HG03025 (cell line): ENCODE data around the gene CTNND2.

ENCODE experiments used
- ATAC-seq: cut with Tn5 transposase; IDR thresholded peaks from one replicate; pipeline ENCODE4 v1.9.1; 2021; ENCODE audit warnings: mild to moderate bottlenecking, moderate library complexity; ENCODE audit not compliant: unreplicated experiment, low FRiP score

The CTNND2 gene

GRCh38 chr5:11608530-11608929 lies 295.7 kb downstream of the CTNND2 start:
- no peak for ATAC-seq

GRCh38 chr5:11607944-11608483 lies 296.2 kb downstream of the CTNND2 start:
- no peak for ATAC-seq

- no peak for ATAC-seq
These were observed 301.9 kb downstream of the CTNND2 start for GRCh38 chr5:11602298-11602697.

GRCh38 chr5:11599499-11599898 lies 304.7 kb downstream of the CTNND2 start:
- no peak for ATAC-seq

- no peak for ATAC-seq
These were observed 307.6 kb downstream of the CTNND2 start for GRCh38 chr5:11596657-11597071.

- ATAC-seq, result no peak
These were observed 308.1 kb downstream of the CTNND2 start for GRCh38 chr5:11596185-11596584.

GRCh38 chr5:11595045-11595444 lies 309.2 kb downstream of the CTNND2 start:
- no peak for ATAC-seq

- no peak for ATAC-seq
These were observed 310.2 kb downstream of the CTNND2 start for GRCh38 chr5:11594021-11594420.

GRCh38 chr5:11590475-11590874 lies 313.8 kb downstream of the CTNND2 start:
- ATAC-seq, result no peak

GRCh38 chr5:11588803-11589202 lies 315.4 kb downstream of the CTNND2 start:
- no peak for ATAC-seq

GRCh38 chr5:11584017-11584416 lies 320.2 kb downstream of the CTNND2 start:
- no peak for ATAC-seq

GRCh38 chr5:11579351-11579750 lies 324.9 kb downstream of the CTNND2 start:
- no peak for ATAC-seq

- ATAC-seq, result no peak
These were observed 329.5 kb downstream of the CTNND2 start for GRCh38 chr5:11574787-11575186.

- ATAC-seq, result no peak
These were observed 330.9 kb downstream of the CTNND2 start for GRCh38 chr5:11573140-11573992.

- ATAC-seq, result no peak
These were observed 339.5 kb downstream of the CTNND2 start for GRCh38 chr5:11564706-11565105.

GRCh38 chr5:11563822-11564221 lies 340.4 kb downstream of the CTNND2 start:
- no peak for ATAC-seq

GRCh38 chr5:11560915-11561697 lies 343.1 kb downstream of the CTNND2 start:
- no peak for ATAC-seq

- no peak for ATAC-seq
These were observed 347.2 kb downstream of the CTNND2 start for GRCh38 chr5:11557063-11557462.

- ATAC-seq, result no peak
These were observed 349.1 kb downstream of the CTNND2 start for GRCh38 chr5:11555171-11555570.

GRCh38 chr5:11547730-11548129 lies 356.5 kb downstream of the CTNND2 start:
- ATAC-seq, result no peak

- ATAC-seq, result no peak
These were observed 357.1 kb downstream of the CTNND2 start for GRCh38 chr5:11547140-11547539.
